Urinary bladder (tissue), 4 donors: ENCODE data around the gene CCNO. TPM values are rescaled to one million over a fixed set of nuclear protein-coding genes. Genes with fewer than 3 reads are reported as not detected.

Source experiments
- DNase-seq: peaks from one replicate; pipeline ENCODE4 v3.0.0-alpha.2; 2015; ENCODE audit errors: extremely low spot score
- H3K27ac ChIP-seq: one replicate; pipeline ENCODE4 v1.5.1; 2013; ENCODE audit warnings: low read depth, mild to moderate bottlenecking, moderate library complexity
- H3K36me3 ChIP-seq: one replicate; pipeline ENCODE4 v1.6.1; 2013; ENCODE audit warnings: mild to moderate bottlenecking, moderate library complexity; ENCODE audit not compliant: insufficient read depth
- H3K4me1 ChIP-seq: one replicate; pipeline ENCODE4 v1.6.1; 2013; ENCODE audit warnings: mild to moderate bottlenecking, moderate library complexity; ENCODE audit not compliant: insufficient read depth
- H3K4me3 ChIP-seq: one replicate; pipeline ENCODE4 v1.5.1; 2013; ENCODE audit warnings: low read depth, low read length
- WGBS: extraction: QIAGEN DNeasy Blood & Tissue Kit; methylation state at CpG from one replicate; pipeline ENCODE4 v1.1.7; 2013; 5-methylcytosine and 5-hydroxymethylcytosine counted together
- polyA plus RNA-seq: library from polyadenylated mRNA; stranded (reverse); fragments of 200-250 nt; gene quantifications from one replicate; pipeline ENCODE4 v1.2.3, GENCODE V29; 2013
- total RNA-seq: library from RNA; depleted of rRNA; stranded (reverse); fragments of >200 nt; gene quantifications from one replicate; pipeline ENCODE4 v1.2.3, GENCODE V29; 2014
- donor health status: healthy with polysubstance abuse.
- donor health status: healthy.

The CCNO gene
- total RNA-seq (1.6 TPM), polyA plus RNA-seq (2.8 TPM)

DNA sequence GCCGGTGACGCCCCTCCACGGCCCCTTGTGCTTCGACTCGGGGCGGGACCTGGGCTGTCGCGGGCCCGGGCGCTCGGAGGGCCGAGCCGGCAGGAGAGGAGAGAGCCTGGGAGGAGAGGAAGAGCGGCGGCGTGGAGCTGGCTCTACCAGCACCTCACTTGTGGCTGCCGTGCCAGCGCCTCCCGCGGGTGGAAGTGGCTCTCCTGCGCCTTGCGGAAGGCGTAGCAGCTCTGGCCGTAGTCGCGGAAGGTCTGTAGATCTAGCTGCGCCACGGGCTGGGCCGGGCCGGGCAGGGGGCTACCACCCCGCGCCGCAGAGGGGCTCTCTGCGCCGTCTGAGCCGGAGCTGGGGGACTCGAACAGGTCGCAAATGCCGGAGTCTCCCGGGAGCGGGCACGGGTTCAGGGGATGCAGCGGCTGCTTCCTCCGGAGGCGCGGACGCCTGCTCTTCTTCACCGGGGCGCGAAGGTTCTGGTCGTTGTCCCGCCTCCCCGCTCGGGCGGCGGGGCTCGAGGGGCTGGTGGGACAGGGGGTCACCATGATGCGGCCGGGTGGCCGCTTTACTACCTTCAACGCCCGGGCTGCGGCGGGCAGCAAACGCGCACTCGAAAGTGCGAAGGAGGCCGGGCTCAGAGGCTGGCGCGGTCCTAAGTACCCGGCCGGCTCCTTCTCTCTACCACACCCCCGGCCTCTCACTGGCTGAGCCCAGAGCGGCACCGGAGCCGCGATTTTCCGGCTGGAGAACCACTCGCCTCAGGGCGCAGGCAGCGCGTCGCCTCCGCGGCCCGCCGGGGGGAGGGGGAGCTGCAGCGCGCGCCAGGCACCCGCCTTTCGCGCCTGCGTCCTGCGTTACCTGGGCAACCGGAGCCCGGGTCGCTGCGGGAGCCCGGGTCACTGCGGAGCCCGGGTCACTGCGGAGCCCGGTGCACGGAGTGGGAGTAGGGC, at the start of gene CCNO:
Gene CCNO, minus strand, starts transcription at position 624 of the 944 bp plus-strand sequence. Its CDS starts 85 bp downstream, at position 539.
- WGBS = under 1% methylated on average over 105 of the region's 106 CpGs

GRCh38 chr5:55278778-55279177, 45.4 kb upstream of the CCNO start:
- Histone ChIP-seq H3K4me3 (no peak overlapping the region), H3K27ac (no peak overlapping the region), H3K36me3 (peaks cover 22% of the 10 kb centered on the region), H3K4me1 (no peaks in the 10 kb centered on the region)
- WGBS = 93% methylated on average over 4 of the region's 4 CpGs
- DNase-seq = no peak

More for the DNA sequence above, at the start of gene CCNO:
- no peaks in the 10 kb centered on the region for H3K36me3 ChIP-seq
- peak within 1 kb of the TSS; percentile 47 for H3K4me3 ChIP-seq
- peak within 1 kb of the TSS; percentile 48 for H3K27ac ChIP-seq
- no peak for DNase-seq
- H3K4me1 ChIP-seq = no peaks in the 10 kb centered on the region

DNA sequence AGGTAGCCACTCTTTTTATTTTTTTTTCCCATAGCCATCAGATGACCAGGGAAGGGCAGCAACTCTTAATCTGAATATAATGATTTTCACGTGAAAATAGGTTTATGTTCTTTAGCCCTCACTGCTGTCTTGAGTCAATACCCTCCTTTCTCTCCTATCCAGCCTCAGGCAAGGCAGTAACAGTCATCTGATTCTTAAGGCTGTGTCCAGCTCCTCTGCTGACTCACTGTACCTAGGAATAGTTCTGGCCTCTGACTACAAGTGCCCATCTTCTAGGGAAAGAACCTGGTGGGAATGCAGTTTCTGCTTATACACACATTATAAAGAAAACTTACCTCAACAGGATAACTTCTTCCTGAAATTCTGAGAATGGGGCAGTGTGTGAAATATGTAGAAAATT, 43.4 kb upstream of the CCNO start:
- 91% methylated on average over 1 of the region's 1 CpG for WGBS
- peaks cover 18% of the 10 kb centered on the region for H3K36me3 ChIP-seq
- no peak for DNase-seq

DNA sequence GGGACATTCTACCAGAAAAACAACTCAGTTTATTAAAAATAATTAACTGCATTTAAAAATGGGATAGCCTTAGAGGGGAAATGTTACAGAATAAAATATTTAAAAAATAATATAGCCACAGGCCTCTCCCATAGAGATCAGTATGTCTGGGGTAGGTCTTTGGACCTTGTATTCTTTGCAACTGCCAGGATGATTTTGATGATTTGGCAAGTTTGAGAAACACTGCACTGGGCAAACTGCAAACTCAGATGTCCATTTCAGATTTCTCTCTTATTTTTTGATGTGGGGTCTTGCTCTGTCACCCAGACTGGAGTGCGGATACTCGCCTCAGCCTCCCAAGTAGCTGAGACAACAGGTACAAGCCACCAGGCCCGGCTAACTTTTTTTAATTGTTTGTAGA, 24.9 kb upstream of the CCNO start:
- Histone ChIP-seq H3K27ac (no peak overlapping the region), H3K4me3 (no peak overlapping the region), H3K36me3 (peaks cover 4% of the 10 kb centered on the region), H3K4me1 (no peaks in the 10 kb centered on the region)
- WGBS = 97% methylated on average over 3 of the region's 3 CpGs
- no peak for DNase-seq

More for the DNA sequence above, 43.4 kb upstream of the CCNO start:
- Histone ChIP-seq H3K27ac (no peak overlapping the region), H3K4me1 (no peaks in the 10 kb centered on the region), H3K4me3 (no peak overlapping the region)

DNA sequence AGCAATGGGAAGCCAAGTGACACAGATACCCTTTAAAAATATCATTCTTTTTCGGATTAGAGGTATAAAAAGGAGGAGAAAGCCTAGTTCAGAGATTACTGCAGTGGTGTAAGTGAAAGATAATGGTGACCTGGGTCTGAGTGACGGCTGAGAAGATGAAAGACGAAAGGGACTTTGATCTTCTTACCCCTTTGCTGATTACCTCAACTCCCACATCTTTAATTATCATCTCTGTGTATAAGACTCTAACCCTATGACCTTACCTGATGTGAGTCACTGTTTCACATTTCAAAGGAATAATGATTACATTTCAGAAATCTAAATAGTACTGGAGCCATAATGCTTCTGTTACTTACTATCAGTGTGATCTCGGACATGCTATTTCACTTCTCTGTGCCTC, 21.4 kb upstream of the CCNO start:
- peaks cover 3% of the 10 kb centered on the region for H3K36me3 ChIP-seq
- DNase-seq = no peak
- H3K4me1 ChIP-seq = no peaks in the 10 kb centered on the region
- no peak overlapping the region for H3K27ac ChIP-seq
- no peak overlapping the region for H3K4me3 ChIP-seq
- WGBS = 83% methylated on average over 4 of the region's 4 CpGs

DNA sequence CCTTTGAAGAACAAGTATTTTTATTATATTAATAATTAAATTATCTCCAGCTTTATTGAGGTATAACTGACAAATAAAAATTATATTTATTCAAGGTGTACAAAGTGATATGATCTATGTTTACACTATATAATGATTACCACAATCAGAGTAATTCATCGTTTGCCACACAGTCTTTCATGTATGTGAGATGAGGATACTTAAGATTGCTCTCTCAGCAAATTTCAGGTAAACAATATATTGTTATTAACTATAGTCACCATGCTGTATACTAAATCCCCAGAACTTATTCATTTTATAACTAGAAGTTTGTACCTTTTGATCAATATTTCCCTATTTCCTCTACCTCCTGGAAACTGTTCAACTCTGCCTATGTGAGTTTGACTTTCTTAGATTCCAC, 16.7 kb upstream of the CCNO start:
- H3K4me1 ChIP-seq = no peaks in the 10 kb centered on the region
- no peaks in the 10 kb centered on the region for H3K36me3 ChIP-seq
- no peak overlapping the region for H3K4me3 ChIP-seq
- no peak for DNase-seq
- 78% methylated on average over 1 of the region's 1 CpG for WGBS
- no peak overlapping the region for H3K27ac ChIP-seq

DNA sequence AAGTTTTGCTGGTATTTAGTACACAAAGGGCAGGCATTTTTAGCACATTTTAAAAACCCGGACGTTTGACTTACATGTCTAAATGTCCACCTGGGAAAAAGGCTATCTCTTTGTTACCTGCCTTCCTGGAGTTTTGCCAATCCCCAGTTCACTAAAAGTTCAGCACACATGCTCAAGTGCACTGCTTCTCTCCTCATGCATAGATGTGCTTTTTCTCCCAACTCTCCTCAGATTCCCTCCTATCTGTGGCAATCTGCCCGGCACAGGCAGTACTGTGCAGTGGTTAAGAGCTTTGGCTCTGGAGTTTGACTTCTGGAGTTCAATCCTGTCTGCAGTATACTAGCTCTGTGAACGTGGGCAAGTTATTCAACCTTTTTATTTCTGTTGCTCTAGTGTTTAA, 8.3 kb upstream of the CCNO start:
- no peak for DNase-seq
- H3K4me1 ChIP-seq = no peaks in the 10 kb centered on the region
- no peak overlapping the region for H3K4me3 ChIP-seq
- H3K36me3 ChIP-seq = no peaks in the 10 kb centered on the region
- WGBS = 49% methylated on average over 4 of the region's 4 CpGs
- no peak overlapping the region for H3K27ac ChIP-seq

DNA sequence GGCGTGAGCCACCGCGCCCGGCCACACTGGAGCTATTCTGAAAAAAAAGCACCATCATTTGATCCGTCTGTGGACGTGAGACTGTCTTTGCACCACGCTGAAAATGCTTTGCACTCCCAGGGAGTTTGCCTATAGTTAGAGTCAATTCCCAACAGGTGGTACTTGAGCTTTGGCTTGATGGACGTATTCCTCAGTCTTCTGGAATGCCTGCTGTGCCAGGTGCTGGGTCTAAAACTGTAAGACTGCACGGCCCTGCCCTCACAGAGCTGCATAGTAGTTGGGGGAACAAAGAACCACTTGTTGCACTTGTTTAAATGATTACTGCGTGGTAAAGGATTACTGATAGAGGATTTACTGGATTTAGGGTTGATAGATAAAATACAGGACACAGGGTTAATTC, 3.4 kb upstream of the CCNO start:
- H3K27ac ChIP-seq = no peak overlapping the region
- no peaks in the 10 kb centered on the region for H3K4me1 ChIP-seq
- DNase-seq = no peak
- H3K4me3 ChIP-seq = no peak overlapping the region
- no peaks in the 10 kb centered on the region for H3K36me3 ChIP-seq
- WGBS = 73% methylated on average over 10 of the region's 10 CpGs

DNA sequence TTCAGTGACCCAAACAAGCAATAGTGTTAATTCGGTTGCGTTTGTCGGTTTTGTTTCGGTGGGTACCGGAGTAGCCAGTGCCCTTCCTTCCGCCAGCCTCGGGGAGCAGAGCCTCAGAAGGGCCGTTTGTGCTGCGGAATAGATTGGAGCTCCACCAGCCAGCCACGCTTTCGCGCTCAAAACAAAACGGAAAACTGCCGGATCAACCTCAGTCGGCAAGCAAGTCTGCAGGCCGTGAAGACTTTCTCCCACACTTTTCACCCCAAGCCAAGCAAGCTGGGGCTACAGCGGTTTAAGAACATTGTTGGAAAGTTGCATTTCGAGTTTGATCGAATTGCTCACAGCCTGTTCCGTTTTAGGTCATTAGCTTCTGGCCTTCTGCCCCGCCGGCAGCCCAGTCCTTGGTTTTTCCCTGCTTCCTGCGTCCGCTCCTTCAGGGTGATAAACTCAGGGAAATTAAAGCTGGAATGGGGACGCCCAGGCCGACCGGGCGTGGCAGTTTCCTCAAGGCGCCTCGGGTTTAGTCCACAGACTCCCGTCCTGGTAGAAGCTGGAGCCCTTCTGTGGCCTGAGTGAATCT, 803 bp upstream of the CCNO start:
- H3K27ac ChIP-seq = no peak overlapping the region
- no peaks in the 10 kb centered on the region for H3K4me1 ChIP-seq
- 9% methylated on average over 31 of the region's 31 CpGs for WGBS

GRCh38 chr5:55232271-55232984, 980 bp downstream of the CCNO start:
- H3K4me1 ChIP-seq = no peaks in the 10 kb centered on the region
- 1% methylated on average over 45 of the region's 45 CpGs for WGBS
- no peaks in the 10 kb centered on the region for H3K36me3 ChIP-seq
- peak overlapping the region; percentile 47 for H3K4me3 ChIP-seq
- no peak overlapping the region for H3K27ac ChIP-seq
- no peak for DNase-seq

More for the DNA sequence above, 803 bp upstream of the CCNO start:
- no peaks in the 10 kb centered on the region for H3K36me3 ChIP-seq
- no peak for DNase-seq
- H3K4me3 ChIP-seq = peak overlapping the region; percentile 47

- 4% methylated on average over 11 of the region's 11 CpGs for WGBS
- H3K36me3 ChIP-seq = no peaks in the 10 kb centered on the region
- no peak for DNase-seq
- H3K27ac ChIP-seq = no peak overlapping the region
- H3K4me1 ChIP-seq = no peaks in the 10 kb centered on the region
- peak overlapping the region; percentile 47 for H3K4me3 ChIP-seq
These were observed 1.5 kb downstream of the CCNO start for GRCh38 chr5:55231919-55232270.

DNA sequence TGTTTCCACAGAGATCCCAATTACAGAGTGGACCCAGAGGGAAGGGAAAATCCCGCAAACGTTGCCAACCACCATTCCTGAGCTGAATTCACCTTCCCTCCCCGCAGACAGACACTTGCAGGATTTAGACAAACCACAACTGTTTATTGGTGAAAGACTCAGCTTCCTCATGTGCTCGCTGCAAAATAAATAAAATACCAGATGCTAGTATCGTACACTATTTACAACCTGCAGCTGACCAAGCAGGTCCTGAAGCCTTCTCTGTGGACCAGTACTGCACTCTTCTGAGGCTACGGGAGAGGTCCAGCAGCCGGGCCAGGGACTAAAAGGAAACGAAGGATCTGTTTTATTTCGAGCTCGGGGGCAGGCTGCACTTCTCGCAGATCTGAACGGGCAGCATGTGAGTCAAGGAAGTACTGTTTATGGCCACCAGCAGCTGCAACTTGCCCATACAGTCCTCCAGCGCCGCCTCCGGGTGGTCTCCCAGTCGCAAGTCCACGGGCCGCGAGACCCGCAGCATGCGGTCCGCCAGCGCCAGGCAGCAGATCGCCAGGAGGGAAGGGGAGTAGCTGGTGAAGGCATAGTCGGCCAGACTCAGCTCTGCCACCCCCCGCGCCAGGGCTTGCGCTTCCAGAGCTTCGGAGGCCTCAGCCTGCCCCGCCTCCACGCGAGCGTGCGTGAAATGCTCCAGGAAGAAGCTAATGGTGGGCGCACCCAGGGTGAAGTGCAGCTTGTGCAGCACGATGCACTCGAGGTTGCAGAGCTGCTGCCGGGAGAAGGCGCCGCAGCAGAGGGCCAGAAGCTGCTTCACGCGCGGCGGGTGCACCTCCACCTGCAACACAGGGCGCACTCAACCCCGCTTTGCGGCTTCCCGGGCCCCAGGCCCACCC, 2.1 kb downstream of the CCNO start:
- 3% methylated on average over 48 of the region's 48 CpGs for WGBS
- no peaks in the 10 kb centered on the region for H3K36me3 ChIP-seq
- H3K4me1 ChIP-seq = no peaks in the 10 kb centered on the region
- DNase-seq = no peak
- no peak overlapping the region for H3K4me3 ChIP-seq
- H3K27ac ChIP-seq = no peak overlapping the region

- Histone ChIP-seq H3K27ac (no peak overlapping the region), H3K36me3 (no peaks in the 10 kb centered on the region), H3K4me3 (no peak overlapping the region), H3K4me1 (no peaks in the 10 kb centered on the region)
- WGBS = 33% methylated on average over 8 of the region's 8 CpGs
- no peak for DNase-seq
These were observed 3.2 kb downstream of the CCNO start for GRCh38 chr5:55230086-55230629.
